DOHH2 (cell line): Measurements from ENCODE around the gene MLST8.

ENCODE experiments used
- H3F3A ChIP-seq: fragments of 200-600 bp; sonication (generic), shearing (Covaris generic); 2 replicates; pipeline ENCODE4 v1.6.0; 2016; ENCODE audit warnings: antibody characterized with exemption, mild to moderate bottlenecking; ENCODE audit not compliant: control insufficient read depth, insufficient read depth
- H3K27ac ChIP-seq: fragments of 200-600 bp; sonication (generic); 2 replicates; pipeline ENCODE4 v1.5.1; 2014; ENCODE audit warnings: low read depth, mild to moderate bottlenecking, low read length, moderate library complexity
- H3K27me3 ChIP-seq: fragments of 200-600 bp; sonication (generic); 2 replicates; pipeline ENCODE4 v1.6.1; 2014; ENCODE audit warnings: mild to moderate bottlenecking, low read length, mixed read lengths; ENCODE audit not compliant: control insufficient read depth
- H3K36me3 ChIP-seq: fragments of 200-600 bp; sonication (generic); 2 replicates; pipeline ENCODE4 v1.6.1; 2014; ENCODE audit warnings: mild to moderate bottlenecking, low read length, moderate library complexity, mixed read lengths; ENCODE audit not compliant: control insufficient read depth
- H3K4me1 ChIP-seq: fragments of 200-600 bp; sonication (generic); 2 replicates; pipeline ENCODE4 v1.6.1; 2014; ENCODE audit warnings: mild to moderate bottlenecking, low read length, mixed read lengths; ENCODE audit not compliant: control insufficient read depth
- H3K4me2 ChIP-seq: fragments of 200-600 bp; sonication (generic); 2 replicates; pipeline ENCODE4 v1.6.0; 2014; ENCODE audit warnings: mild to moderate bottlenecking, low read length, moderate library complexity
- H3K4me3 ChIP-seq: fragments of 200-600 bp; sonication (generic); 2 replicates; pipeline ENCODE4 v1.5.1; 2014; ENCODE audit warnings: mild to moderate bottlenecking, low read length, mixed read lengths
- H3K79me2 ChIP-seq: fragments of 200-600 bp; sonication (generic); 2 replicates; pipeline ENCODE4 v1.6.1; 2014; ENCODE audit warnings: mild to moderate bottlenecking, low read length, mixed read lengths; ENCODE audit not compliant: control insufficient read depth
- H3K9me2 ChIP-seq: fragments of 200-600 bp; sonication (generic); replicated peaks from 2 replicates; pipeline ENCODE4 v1.6.1; 2014; ENCODE audit warnings: mild to moderate bottlenecking, low read length, mixed read lengths; ENCODE audit not compliant: control insufficient read depth
- H3K9me3 ChIP-seq: fragments of 200-600 bp; sonication (generic); 2 replicates; pipeline ENCODE4 v1.6.1; 2014; ENCODE audit warnings: antibody characterized with exemption, low read length, mixed read lengths; ENCODE audit not compliant: control insufficient read depth, insufficient read depth
- H4K20me1 ChIP-seq: fragments of 200-600 bp; sonication (generic); 2 replicates; pipeline ENCODE4 v1.6.0; 2014; ENCODE audit warnings: low read depth, mild to moderate bottlenecking, antibody characterized with exemption, low read length, moderate library complexity; ENCODE audit not compliant: control insufficient read depth, insufficient read depth
- EZH2phosphoT487 ChIP-seq: fragments of 200-600 bp; sonication (generic); IDR thresholded peaks from 2 replicates; pipeline ENCODE4 v1.6.1; 2017; ENCODE audit warnings: borderline replicate concordance, mild to moderate bottlenecking, antibody characterized with exemption, low read length, moderate library complexity, mixed read lengths
- TF ChIP-seq, protein P1 (sequence below): fragments of 200-600 bp; sonication (generic); IDR thresholded peaks from one replicate; pipeline ENCODE4 v1.5.1; 2014; ENCODE audit warnings: antibody characterized with exemption, mild to moderate bottlenecking, low read depth, low read length; ENCODE audit not compliant: poor library complexity, severe bottlenecking

The MLST8 gene

GRCh38 chr16:2190659-2191445 is 14.4 kb upstream of the MLST8 start:
- Histone ChIP-seq H3F3A (no peaks in the 10 kb centered on the region), H3K9me2 (no peaks in the 10 kb centered on the region), H3K36me3 (no peaks in the 10 kb centered on the region), H3K27ac (no peak overlapping the region), H3K4me1 (peaks cover 9% of the 10 kb centered on the region), H3K27me3 (peaks cover 27% of the 10 kb centered on the region), H3K9me3 (no peaks in the 10 kb centered on the region), H3K4me2 (no peak overlapping the region), H4K20me1 (peaks cover 5% of the 10 kb centered on the region; the same call in 1 of the 2 replicates), H3K79me2 (no peaks in the 10 kb centered on the region), H3K4me3 (no peak overlapping the region)
- TF ChIP-seq EZH2phosphoT487 = no peak

- Histone ChIP-seq H3K9me3 (no peaks in the 10 kb centered on the region), H3K27ac (no peak overlapping the region), H3K4me1 (peaks cover 10% of the 10 kb centered on the region), H3K4me2 (no peak overlapping the region), H3K4me3 (no peak overlapping the region), H3K79me2 (no peaks in the 10 kb centered on the region), H3K9me2 (no peaks in the 10 kb centered on the region), H4K20me1 (peaks cover 5% of the 10 kb centered on the region; the same call in 1 of the 2 replicates), H3F3A (no peaks in the 10 kb centered on the region), H3K27me3 (peaks cover 30% of the 10 kb centered on the region), H3K36me3 (no peaks in the 10 kb centered on the region)
- no peak for TF ChIP-seq EZH2phosphoT487
- TF ChIP-seq, protein P1, sequence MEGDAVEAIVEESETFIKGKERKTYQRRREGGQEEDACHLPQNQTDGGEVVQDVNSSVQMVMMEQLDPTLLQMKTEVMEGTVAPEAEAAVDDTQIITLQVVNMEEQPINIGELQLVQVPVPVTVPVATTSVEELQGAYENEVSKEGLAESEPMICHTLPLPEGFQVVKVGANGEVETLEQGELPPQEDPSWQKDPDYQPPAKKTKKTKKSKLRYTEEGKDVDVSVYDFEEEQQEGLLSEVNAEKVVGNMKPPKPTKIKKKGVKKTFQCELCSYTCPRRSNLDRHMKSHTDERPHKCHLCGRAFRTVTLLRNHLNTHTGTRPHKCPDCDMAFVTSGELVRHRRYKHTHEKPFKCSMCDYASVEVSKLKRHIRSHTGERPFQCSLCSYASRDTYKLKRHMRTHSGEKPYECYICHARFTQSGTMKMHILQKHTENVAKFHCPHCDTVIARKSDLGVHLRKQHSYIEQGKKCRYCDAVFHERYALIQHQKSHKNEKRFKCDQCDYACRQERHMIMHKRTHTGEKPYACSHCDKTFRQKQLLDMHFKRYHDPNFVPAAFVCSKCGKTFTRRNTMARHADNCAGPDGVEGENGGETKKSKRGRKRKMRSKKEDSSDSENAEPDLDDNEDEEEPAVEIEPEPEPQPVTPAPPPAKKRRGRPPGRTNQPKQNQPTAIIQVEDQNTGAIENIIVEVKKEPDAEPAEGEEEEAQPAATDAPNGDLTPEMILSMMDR = no peak
These were observed 13.9 kb upstream of the MLST8 start for GRCh38 chr16:2191446-2191706.

- Histone ChIP-seq H3K4me2 (no peak overlapping the region), H3K27ac (no peak overlapping the region), H3K9me2 (no peaks in the 10 kb centered on the region), H3K79me2 (no peaks in the 10 kb centered on the region), H3F3A (no peaks in the 10 kb centered on the region), H3K9me3 (no peaks in the 10 kb centered on the region), H3K4me1 (peaks cover 10% of the 10 kb centered on the region), H3K4me3 (no peak overlapping the region), H3K36me3 (no peaks in the 10 kb centered on the region), H4K20me1 (peaks cover 5% of the 10 kb centered on the region; the same call in 1 of the 2 replicates), H3K27me3 (peaks cover 53% of the 10 kb centered on the region)
- TF ChIP-seq, protein P1 = no peak
- no peak for TF ChIP-seq EZH2phosphoT487
These were observed 11.0 kb upstream of the MLST8 start for GRCh38 chr16:2194166-2194834.

DNA sequence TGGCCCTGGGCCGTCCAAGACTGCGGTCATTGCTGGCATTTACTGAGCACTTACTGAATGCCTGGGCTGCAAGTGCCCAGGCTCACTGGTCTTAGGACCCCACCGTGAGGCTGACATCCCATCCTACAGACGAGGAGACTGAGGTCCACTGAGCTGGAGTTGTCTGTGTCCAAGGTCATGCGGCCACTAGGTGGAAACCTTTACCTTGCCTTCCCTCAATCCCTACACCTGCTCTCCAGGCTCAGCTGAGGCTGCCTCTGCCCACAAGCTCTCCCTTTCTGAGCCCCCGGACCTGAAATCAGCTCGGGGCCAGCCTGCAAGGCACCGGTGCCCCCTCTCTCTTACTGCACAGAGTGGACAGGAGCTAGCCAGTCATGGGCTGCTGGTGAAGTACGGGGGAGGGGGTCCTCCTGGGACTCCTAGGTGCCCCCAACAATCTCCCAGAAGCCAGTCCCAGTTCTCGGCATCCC is 10.4 kb upstream of the MLST8 start:
- Histone ChIP-seq H3F3A (no peaks in the 10 kb centered on the region), H3K27me3 (peaks cover 57% of the 10 kb centered on the region), H3K27ac (no peak overlapping the region), H3K9me3 (no peaks in the 10 kb centered on the region), H3K9me2 (no peaks in the 10 kb centered on the region), H3K79me2 (no peaks in the 10 kb centered on the region), H3K4me1 (peaks cover 10% of the 10 kb centered on the region), H3K36me3 (no peaks in the 10 kb centered on the region), H3K4me2 (peak overlapping the region; percentile 33), H3K4me3 (no peak overlapping the region), H4K20me1 (peaks cover 5% of the 10 kb centered on the region; the same call in 1 of the 2 replicates)
- no peak; the same call in 1 of the 2 replicates for TF ChIP-seq EZH2phosphoT487
- TF ChIP-seq, protein P1 = peak; percentile 56
